Ascending aorta (tissue), 2 donors: Measurements from ENCODE around the gene TEKTIP1. TPM values are rescaled to one million over a fixed set of nuclear protein-coding genes. Genes with fewer than 3 reads are reported as not detected.

Experiments used
- DNase-seq, 2 donors: peaks; one replicate each; pipeline ENCODE4 v3.0.0-alpha.2; 2019; ENCODE audit warnings: low spot score in 2 of 2
- H3K27ac ChIP-seq, 2 donors: fragments of 200-600 bp; sonication (generic); one replicate each; pipeline ENCODE4 v1.5.1; 2016 to 2017; ENCODE audit warnings: mild to moderate bottlenecking in 1 of 2
- H3K27me3 ChIP-seq: fragments of 200-600 bp; sonication (generic); one replicate; pipeline ENCODE4 v1.5.1; 2017
- H3K36me3 ChIP-seq, 2 donors: fragments of 200-600 bp; sonication (generic); one replicate each; pipeline ENCODE4 v1.5.1; 2016
- H3K4me1 ChIP-seq, 2 donors: fragments of 200-600 bp; sonication (generic); one replicate each; pipeline ENCODE4 v1.5.1; 2016 to 2017; ENCODE audit warnings: mild to moderate bottlenecking in 1 of 2
- H3K4me3 ChIP-seq, 2 donors: fragments of 200-600 bp; sonication (generic); one replicate each; pipeline ENCODE4 v1.5.1; 2016 to 2017; ENCODE audit warnings: mild to moderate bottlenecking in 1 of 2
- H3K9me3 ChIP-seq, 2 donors: fragments of 200-600 bp; sonication (generic); one replicate each; pipeline ENCODE4 v1.5.1; 2016
- intact Hi-C: fragments of 100-400 bp; cut with DNase I; formaldehyde crosslinking; loops from one replicate; pipeline ENCODE4 v1.15.1; 2023
- total RNA-seq: library from RNA; depleted of rRNA; stranded (reverse); fragments of >200 nt; gene quantifications from one replicate; pipeline ENCODE4 v1.1.0, GENCODE V29; 2016
- TF ChIP-seq, protein P1 (sequence below), 3 experiments: fragments of 200-600 bp in 2 of 3; fragments of 450-650 bp in 1 of 3; sonication (generic) in 2 of 3; IDR thresholded peaks; one replicate each; pipeline ENCODE4 v1.5.1; 2016 to 2019; ENCODE audit warnings: antibody characterized with exemption in 3 of 3, mild to moderate bottlenecking in 1 of 3, moderate library complexity in 1 of 3

TEKTIP1 gene
- total RNA-seq, 1 donor from 2014 or later, result not detected

- no peaks in the 10 kb centered on the region for H3K9me3 ChIP-seq
- TF ChIP-seq, protein P1, sequence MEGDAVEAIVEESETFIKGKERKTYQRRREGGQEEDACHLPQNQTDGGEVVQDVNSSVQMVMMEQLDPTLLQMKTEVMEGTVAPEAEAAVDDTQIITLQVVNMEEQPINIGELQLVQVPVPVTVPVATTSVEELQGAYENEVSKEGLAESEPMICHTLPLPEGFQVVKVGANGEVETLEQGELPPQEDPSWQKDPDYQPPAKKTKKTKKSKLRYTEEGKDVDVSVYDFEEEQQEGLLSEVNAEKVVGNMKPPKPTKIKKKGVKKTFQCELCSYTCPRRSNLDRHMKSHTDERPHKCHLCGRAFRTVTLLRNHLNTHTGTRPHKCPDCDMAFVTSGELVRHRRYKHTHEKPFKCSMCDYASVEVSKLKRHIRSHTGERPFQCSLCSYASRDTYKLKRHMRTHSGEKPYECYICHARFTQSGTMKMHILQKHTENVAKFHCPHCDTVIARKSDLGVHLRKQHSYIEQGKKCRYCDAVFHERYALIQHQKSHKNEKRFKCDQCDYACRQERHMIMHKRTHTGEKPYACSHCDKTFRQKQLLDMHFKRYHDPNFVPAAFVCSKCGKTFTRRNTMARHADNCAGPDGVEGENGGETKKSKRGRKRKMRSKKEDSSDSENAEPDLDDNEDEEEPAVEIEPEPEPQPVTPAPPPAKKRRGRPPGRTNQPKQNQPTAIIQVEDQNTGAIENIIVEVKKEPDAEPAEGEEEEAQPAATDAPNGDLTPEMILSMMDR (IDR thresholded peaks at IDR 0.05), result no peak
- peaks cover 48 to 66% of the 10 kb centered on the region in 2 donors for H3K36me3 ChIP-seq
- H3K4me1 ChIP-seq, result no peaks in the 10 kb centered on the region
- H3K27me3 ChIP-seq, result no peaks in the 10 kb centered on the region
- DNase-seq, result no peak
- no peak overlapping the region for H3K27ac ChIP-seq
- intact Hi-C loops, result no loop called here
- H3K4me3 ChIP-seq, result no peak overlapping the region
Measured at GRCh38 chr19:3524078-3524842, 14.7 kb upstream of the TEKTIP1 start.

- Histone ChIP-seq H3K9me3 (no peaks in the 10 kb centered on the region), H3K4me3 (no peak overlapping the region), H3K36me3 (peaks cover 48 to 61% of the 10 kb centered on the region in 2 donors), H3K27ac (no peak overlapping the region), H3K4me1 (no peaks in the 10 kb centered on the region), H3K27me3 (no peaks in the 10 kb centered on the region)
- DNase-seq, result no peak
- TF ChIP-seq, protein P1 (IDR thresholded peaks at IDR 0.05), result no peak
- intact Hi-C loops, result no loop called here
Measured at GRCh38 chr19:3524904-3525451, 14.0 kb upstream of the TEKTIP1 start.

DNA sequence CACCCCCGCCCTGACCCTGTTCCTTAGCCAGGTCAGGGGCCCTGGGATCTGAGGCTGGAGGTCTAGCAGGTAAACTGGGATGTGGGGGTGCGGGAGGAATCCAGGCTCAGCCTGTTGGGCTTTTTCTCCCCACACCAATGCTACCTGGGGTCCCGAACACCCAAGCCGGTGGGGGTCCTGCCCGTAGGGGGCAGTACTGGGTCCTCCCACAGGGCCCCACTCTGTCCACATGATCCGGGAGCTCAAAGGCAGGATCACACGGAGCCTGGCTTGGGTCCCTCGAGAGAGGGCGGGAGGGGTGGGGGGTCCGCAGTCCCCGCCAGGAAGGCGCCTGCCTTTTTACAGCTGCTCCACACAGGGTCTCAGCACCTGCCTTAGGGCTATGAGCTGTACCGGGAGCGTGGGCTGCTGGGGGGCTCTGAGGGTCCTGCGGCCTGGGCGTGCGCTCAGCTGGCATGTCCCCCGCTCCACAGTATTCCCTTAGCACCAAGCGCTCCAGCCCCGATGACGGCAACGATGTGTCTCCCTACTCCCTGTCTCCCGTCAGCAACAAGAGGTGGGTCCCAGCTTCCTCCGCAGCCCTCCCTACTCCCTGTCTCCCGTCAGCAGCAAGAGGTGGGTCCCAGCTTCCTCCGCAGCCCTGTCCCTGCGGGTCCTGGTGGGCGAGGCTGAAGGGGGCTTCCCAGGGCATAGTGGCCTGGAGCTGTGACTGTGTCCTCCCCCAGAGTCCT lies 12.3 kb upstream of the TEKTIP1 start:
- peaks cover 58 to 67% of the 10 kb centered on the region in 2 donors for H3K36me3 ChIP-seq
- no peak overlapping the region for H3K27ac ChIP-seq
- H3K27me3 ChIP-seq, result no peaks in the 10 kb centered on the region
- TF ChIP-seq, protein P1 (IDR thresholded peaks at IDR 0.05), result no peak
- no peak for DNase-seq
- no peak overlapping the region for H3K4me3 ChIP-seq
- no peaks in the 10 kb centered on the region for H3K4me1 ChIP-seq
- no peaks in the 10 kb centered on the region for H3K9me3 ChIP-seq
- intact Hi-C loops, result no loop called here

DNA sequence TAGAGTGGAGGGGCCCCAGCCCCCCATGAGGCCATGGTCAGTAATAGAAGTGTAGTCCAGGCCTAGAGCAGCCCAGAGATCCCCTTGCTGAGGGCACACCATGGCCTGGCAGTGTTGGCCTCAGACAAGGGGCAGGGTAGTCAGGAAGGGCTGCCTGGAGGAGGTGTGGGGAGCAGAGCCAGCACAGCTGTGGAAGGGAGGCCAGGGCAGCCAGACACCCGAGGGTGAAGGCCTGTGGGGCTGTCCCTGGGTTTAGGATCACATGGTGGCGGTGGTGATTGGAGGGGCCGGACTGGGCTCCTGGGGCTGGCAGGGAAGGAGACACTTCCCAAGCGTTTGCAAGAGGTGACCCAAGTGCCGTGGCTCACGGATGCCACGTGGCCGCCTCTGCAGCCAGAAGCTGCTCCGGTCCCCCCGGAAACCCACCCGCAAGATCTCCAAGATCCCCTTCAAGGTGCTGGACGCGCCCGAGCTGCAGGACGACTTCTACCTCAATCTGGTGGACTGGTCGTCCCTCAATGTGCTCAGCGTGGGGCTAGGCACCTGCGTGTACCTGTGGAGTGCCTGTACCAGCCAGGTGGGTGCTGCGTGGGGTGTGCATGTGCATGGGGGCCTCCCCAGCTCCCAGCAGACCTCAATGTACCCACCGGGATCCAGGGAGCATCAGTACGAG lies 11.6 kb upstream of the TEKTIP1 start:
- no peaks in the 10 kb centered on the region for H3K27me3 ChIP-seq
- no peak overlapping the region for H3K27ac ChIP-seq
- DNase-seq, result no peak
- TF ChIP-seq, protein P1 (IDR thresholded peaks at IDR 0.05), result no peak
- intact Hi-C loops, result no loop called here
- no peaks in the 10 kb centered on the region for H3K9me3 ChIP-seq
- no peak overlapping the region for H3K4me3 ChIP-seq
- peaks cover 65 to 68% of the 10 kb centered on the region in 2 donors for H3K36me3 ChIP-seq
- no peaks in the 10 kb centered on the region for H3K4me1 ChIP-seq

GRCh38 chr19:3528080-3528479 lies 10.9 kb upstream of the TEKTIP1 start:
- Histone ChIP-seq H3K36me3 (peaks cover 69 to 71% of the 10 kb centered on the region in 2 donors), H3K4me1 (no peaks in the 10 kb centered on the region), H3K9me3 (no peaks in the 10 kb centered on the region), H3K4me3 (no peak overlapping the region), H3K27me3 (no peaks in the 10 kb centered on the region), H3K27ac (no peak overlapping the region)
- no peak for DNase-seq
- intact Hi-C loops, result no loop called here
- TF ChIP-seq, protein P1 (IDR thresholded peaks at IDR 0.05), result no peak
